ENCODE measurements around the gene TEAD4. TPM values are rescaled to one million over a fixed set of nuclear protein-coding genes. Genes with fewer than 3 reads are reported as not detected.
A peak's percentile ranks its signal among the peaks of the same experiment; 100 is the strongest.

TEAD4 gene
- total RNA-seq, 4 donors from 2014 or later, result 4.7 to 26.7 (median 25.0) TPM

DNA sequence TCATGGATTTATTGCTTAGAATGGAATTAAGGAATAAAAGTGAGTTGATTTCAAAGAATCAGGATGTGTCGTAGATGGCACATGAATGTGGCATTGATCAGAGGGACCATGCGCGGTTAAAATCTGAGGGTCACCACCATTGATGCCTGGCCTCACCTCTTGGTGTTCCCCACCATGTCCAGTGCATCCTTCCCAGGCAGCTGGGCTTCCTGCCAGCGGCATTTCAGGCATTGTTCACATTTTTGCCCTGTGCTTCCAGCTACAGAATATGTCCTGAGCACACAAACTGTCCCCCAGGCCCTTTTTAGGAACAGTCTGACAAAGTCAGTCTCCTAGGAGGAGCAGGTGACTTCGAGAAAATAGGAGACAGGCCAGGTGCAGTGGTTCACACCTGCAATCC lies 76.0 kb downstream of the TEAD4 start:
- peaks cover 0 to 32% of the 10 kb centered on the region in 2 donors for H3K36me3 ChIP-seq
- H3K27me3 ChIP-seq, result no peaks in the 10 kb centered on the region
- H3K9me3 ChIP-seq, result no peaks in the 10 kb centered on the region
- H3K27ac ChIP-seq, result no peak overlapping the region
- TF ChIP-seq EP300 (IDR thresholded peaks at IDR 0.05) (no peak), POLR2A (IDR thresholded peaks at IDR 0.05) (no peak), POLR2AphosphoS5 (IDR thresholded peaks at IDR 0.05) (no peak)
- TF ChIP-seq, protein P1, sequence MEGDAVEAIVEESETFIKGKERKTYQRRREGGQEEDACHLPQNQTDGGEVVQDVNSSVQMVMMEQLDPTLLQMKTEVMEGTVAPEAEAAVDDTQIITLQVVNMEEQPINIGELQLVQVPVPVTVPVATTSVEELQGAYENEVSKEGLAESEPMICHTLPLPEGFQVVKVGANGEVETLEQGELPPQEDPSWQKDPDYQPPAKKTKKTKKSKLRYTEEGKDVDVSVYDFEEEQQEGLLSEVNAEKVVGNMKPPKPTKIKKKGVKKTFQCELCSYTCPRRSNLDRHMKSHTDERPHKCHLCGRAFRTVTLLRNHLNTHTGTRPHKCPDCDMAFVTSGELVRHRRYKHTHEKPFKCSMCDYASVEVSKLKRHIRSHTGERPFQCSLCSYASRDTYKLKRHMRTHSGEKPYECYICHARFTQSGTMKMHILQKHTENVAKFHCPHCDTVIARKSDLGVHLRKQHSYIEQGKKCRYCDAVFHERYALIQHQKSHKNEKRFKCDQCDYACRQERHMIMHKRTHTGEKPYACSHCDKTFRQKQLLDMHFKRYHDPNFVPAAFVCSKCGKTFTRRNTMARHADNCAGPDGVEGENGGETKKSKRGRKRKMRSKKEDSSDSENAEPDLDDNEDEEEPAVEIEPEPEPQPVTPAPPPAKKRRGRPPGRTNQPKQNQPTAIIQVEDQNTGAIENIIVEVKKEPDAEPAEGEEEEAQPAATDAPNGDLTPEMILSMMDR (IDR thresholded peaks at IDR 0.05), result no peak
- H3K4me1 ChIP-seq, result peaks cover 0 to 4% (median 0%) of the 10 kb centered on the region in 3 donors
- no peak for ATAC-seq
- WGBS, 2 donors (ENCODE audit: low coverage in 1 of 2), result 62 to 71% methylated on average over 3 to 4 of the region's 5 CpGs
- no peak overlapping the region for H3K4me3 ChIP-seq

DNA sequence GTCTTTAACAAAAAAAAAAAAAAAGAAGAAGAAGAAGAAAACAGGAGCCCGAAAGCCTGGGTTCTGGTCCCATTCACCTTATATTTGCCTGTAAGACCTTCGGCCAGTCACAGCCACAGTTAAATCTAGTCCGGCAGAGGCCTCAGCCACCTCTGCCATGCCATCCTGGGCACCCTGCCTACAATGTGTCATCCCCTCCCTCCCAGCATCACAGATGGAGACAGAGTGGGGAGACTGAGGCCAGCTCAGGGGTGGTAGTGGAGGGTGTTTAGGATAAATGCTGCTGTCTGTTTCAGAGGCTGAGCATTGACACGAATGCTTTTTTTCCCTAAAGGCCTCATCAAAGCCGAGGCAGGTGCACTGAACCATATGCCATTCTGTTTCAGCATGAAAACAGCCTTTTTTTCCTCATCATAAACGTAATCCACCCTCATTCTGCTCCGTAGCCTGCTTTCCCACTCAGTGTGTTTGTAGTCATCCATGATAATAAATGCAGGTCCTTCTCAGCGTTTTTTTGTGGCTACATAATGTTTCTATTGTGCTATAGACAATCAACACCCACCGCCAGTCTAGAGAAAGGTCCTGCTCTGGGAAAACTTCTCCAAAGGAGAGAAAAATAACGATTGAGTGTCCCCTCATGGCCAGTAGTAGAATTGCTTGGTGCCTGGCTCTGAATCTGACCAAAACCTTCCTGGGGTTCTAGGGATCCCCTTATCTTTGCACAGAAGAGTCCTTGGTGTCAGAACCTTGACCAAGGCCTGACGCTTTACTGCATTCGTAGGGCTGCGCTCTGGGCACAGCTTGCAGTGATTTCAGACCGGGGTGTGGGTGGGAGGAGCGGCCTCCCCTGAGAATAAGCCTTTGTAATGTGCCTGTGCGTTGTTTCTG lies 76.9 kb downstream of the TEAD4 start:
- Histone ChIP-seq H3K27ac (no peak overlapping the region), H3K27me3 (no peaks in the 10 kb centered on the region), H3K9me3 (no peaks in the 10 kb centered on the region), H3K36me3 (peaks cover 0 to 36% of the 10 kb centered on the region in 2 donors), H3K4me1 (peaks cover 0 to 4% (median 0%) of the 10 kb centered on the region in 3 donors), H3K4me3 (no peak overlapping the region)
- ATAC-seq, result no peak
- WGBS, 2 donors (ENCODE audit: low coverage in 1 of 2), result 63 to 72% methylated on average over 6 to 12 of the region's 16 CpGs
- TF ChIP-seq POLR2A (IDR thresholded peaks at IDR 0.05) (no peak), EP300 (IDR thresholded peaks at IDR 0.05) (no peak), POLR2AphosphoS5 (IDR thresholded peaks at IDR 0.05) (no peak)
- TF ChIP-seq, protein P1 (IDR thresholded peaks at IDR 0.05), result peak in 3 of 4 experiments; percentile 14 to 34 (median 32)

DNA sequence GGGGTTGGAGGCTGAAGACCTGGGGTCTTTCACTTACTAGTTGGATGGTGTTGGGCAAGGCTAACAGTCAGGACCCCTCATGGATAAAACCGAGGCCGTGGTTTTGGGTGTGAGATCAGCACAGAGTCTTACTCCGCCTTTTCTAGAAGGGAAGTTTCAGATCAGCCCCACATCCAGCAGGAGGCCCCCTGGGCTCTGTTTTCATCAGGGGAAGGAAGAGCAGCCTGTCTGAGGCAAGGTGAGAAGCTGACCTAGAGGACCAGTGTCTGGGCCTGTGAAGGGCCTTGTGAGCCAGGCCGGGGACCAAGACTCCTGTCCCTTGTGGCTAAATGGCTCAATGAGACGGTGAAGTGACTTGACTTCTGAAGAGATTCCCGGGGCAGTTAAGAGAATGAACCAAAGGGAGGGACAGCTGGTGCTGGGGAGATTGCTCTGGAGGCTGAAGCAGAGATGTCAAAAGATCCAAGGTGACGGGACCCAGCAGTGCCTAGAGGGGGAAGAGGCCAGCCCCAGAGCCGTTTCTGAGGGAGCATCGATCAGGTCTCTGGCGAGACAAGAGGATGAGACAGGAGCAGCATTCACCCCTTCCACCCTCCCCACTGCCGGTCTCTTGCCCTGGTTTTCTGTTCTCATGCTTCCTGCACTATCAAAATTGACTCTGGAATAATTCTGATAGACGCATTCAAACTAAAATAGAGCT lies 77.9 kb downstream of the TEAD4 start:
- peaks cover 0 to 4% (median 0%) of the 10 kb centered on the region in 3 donors for H3K4me1 ChIP-seq
- no peak for TF ChIP-seq POLR2A (IDR thresholded peaks at IDR 0.05)
- no peak for TF ChIP-seq POLR2AphosphoS5 (IDR thresholded peaks at IDR 0.05)
- TF ChIP-seq, protein P1 (IDR thresholded peaks at IDR 0.05), result no peak
- TF ChIP-seq EP300 (IDR thresholded peaks at IDR 0.05), result no peak
- H3K27ac ChIP-seq, result no peak overlapping the region
- H3K9me3 ChIP-seq, result no peaks in the 10 kb centered on the region
- peaks cover 0 to 33% of the 10 kb centered on the region in 2 donors for H3K36me3 ChIP-seq
- no peak overlapping the region for H3K4me3 ChIP-seq
- peaks cover under 1% of the 10 kb centered on the region for H3K27me3 ChIP-seq
- 84 to 92% methylated on average over 4 to 10 of the region's 12 CpGs for WGBS, 2 donors (ENCODE audit: low coverage in 1 of 2)
- ATAC-seq, result no peak

DNA sequence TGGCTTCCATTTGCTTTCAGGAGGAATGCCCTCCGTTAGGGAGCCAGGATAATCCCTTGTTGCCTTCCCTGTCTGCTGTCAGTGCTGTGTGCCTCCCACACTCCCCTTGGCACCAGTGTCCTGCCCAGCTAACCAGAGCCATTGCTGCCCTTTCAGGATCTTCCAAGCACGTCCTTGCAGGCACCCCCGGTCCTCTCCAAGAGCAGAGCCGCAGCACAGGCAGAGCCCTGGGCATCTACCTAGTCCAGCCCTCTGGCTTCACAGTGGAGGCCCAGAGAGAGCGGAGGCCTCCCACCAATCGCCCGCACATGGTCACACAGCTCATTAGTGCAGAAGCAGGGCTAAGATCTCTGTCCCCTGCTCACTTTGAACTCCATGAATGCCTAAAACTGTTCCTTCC lies 79.0 kb downstream of the TEAD4 start:
- TF ChIP-seq POLR2AphosphoS5 (IDR thresholded peaks at IDR 0.05), result no peak
- H3K9me3 ChIP-seq, result no peaks in the 10 kb centered on the region
- peaks cover 0 to 4% (median 0%) of the 10 kb centered on the region in 3 donors for H3K4me1 ChIP-seq
- H3K27me3 ChIP-seq, result peaks cover 6% of the 10 kb centered on the region
- H3K4me3 ChIP-seq, result no peak overlapping the region
- H3K36me3 ChIP-seq, result peaks cover 0 to 33% of the 10 kb centered on the region in 2 donors
- 100% methylated on average over 1 of the region's 7 CpGs; no CpG with 5 or more reads in 1 of the 2 donors for WGBS, 2 donors (ENCODE audit: low coverage in 1 of 2)
- H3K27ac ChIP-seq, result no peak overlapping the region
- ATAC-seq, result no peak

DNA sequence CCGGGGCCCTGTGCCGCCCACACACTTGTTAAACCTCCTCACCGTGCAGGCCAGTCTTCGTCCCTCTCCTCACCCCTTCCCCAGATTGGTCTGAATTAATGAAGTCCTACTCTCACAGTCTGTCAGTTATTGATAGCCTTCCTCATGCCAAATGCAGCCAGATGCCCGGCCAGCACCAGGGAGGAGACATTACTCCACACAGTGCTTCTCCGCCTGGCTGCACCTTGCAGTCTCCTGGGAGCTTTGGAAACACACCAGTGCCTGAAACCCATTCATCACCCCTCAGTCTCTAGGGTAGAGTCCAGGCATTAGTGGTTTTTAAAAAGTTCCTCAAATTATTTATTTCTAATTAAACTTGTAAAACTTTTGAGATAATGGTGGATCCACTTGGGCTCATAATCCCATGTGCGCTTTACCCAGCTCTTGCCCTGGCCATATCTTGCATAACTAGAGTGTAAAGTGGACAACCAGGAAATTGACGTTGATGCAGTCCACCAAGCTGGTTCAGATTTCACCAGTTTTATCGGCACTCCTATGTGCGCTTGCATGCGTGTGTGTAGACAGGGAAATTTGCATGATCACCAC lies 79.8 kb downstream of the TEAD4 start:
- TF ChIP-seq POLR2AphosphoS5 (IDR thresholded peaks at IDR 0.05) (no peak), POLR2A (IDR thresholded peaks at IDR 0.05) (no peak), EP300 (IDR thresholded peaks at IDR 0.05) (no peak)
- TF ChIP-seq, protein P1 (IDR thresholded peaks at IDR 0.05), result no peak
- ATAC-seq, result no peak
- Histone ChIP-seq H3K27me3 (peaks cover 6% of the 10 kb centered on the region), H3K36me3 (peaks cover 0 to 33% of the 10 kb centered on the region in 2 donors), H3K4me3 (no peak overlapping the region), H3K27ac (no peak overlapping the region), H3K9me3 (no peaks in the 10 kb centered on the region), H3K4me1 (peaks cover 0 to 1% (median 0%) of the 10 kb centered on the region in 3 donors)
- 88 to 90% methylated on average over 7 to 8 of the region's 11 CpGs for WGBS, 2 donors (ENCODE audit: low coverage in 1 of 2)
